Activated CD4-positive, alpha-beta T cell treated with anti-CD3 and anti-CD28 coated beads, Interleukin-2, amount 10 ng/mL, durations not matched to agents 24 days and 14 days (primary cell): ENCODE measurements around the gene FHAD1. TPM values are rescaled to one million over a fixed set of nuclear protein-coding genes. Genes with fewer than 3 reads are reported as not detected.
"Not testable (repeated sequence)": the region's sequence is repeated elsewhere in the genome, so short reads cannot be mapped to it uniquely, and the experiment has no call there.

ENCODE experiments used
- DNase-seq: peaks from one replicate; pipeline ENCODE4 v3.0.0; 2022
- H3K27ac Mint-ChIP-seq: one replicate; pipeline ENCODE4 v1.8.0; 2022; ENCODE audit warnings: mild to moderate bottlenecking, mixed read lengths
- H3K27me3 Mint-ChIP-seq: one replicate; pipeline ENCODE4 v1.8.0; 2022; ENCODE audit warnings: mixed read lengths
- H3K36me3 Mint-ChIP-seq: one replicate; pipeline ENCODE4 v1.8.0; 2022; ENCODE audit warnings: low read depth, mild to moderate bottlenecking, mixed read lengths
- H3K4me1 Mint-ChIP-seq: one replicate; pipeline ENCODE4 v1.8.0; 2021; ENCODE audit warnings: mixed read lengths
- H3K4me3 Mint-ChIP-seq: one replicate; pipeline ENCODE4 v1.8.0; 2022; ENCODE audit warnings: mild to moderate bottlenecking, moderate library complexity, mixed read lengths
- H3K9me3 Mint-ChIP-seq: one replicate; pipeline ENCODE4 v1.8.0; 2021; ENCODE audit warnings: mixed read lengths
- intact Hi-C: fragments of 100-400 bp; cut with micrococcal nuclease; formaldehyde crosslinking; loops from one replicate; pipeline ENCODE4 v1.15.1; 2023
- total RNA-seq: library from RNA; stranded (reverse); gene quantifications from 2 replicates; pipeline ENCODE4 v1.2.3, GENCODE V29; 2022

FHAD1 gene
- total RNA-seq, 1 donor from 2014 or later: not detected

- Mint-ChIP-seq H3K4me3 (no peak overlapping the region), H3K27me3 (peaks cover 19% of the 10 kb centered on the region), H3K36me3 (no peaks in the 10 kb centered on the region)
Measured at GRCh38 chr1:15357612-15358207, 110.7 kb downstream of the FHAD1 start.

GRCh38 chr1:15358565-15359133 is 111.6 kb downstream of the FHAD1 start:
- Mint-ChIP-seq H3K27ac (no peak overlapping the region), H3K9me3 (no peaks in the 10 kb centered on the region), H3K27me3 (peaks cover 19% of the 10 kb centered on the region), H3K36me3 (no peaks in the 10 kb centered on the region), H3K4me3 (no peak overlapping the region), H3K4me1 (peaks cover 20% of the 10 kb centered on the region)
- intact Hi-C loops: loop anchor here (5.0 kb wide), 1 partner anchor 36 kb away; no protein-coding TSS in a partner anchor
- no peak for DNase-seq

More at GRCh38 chr1:15357612-15358207, 110.7 kb downstream of the FHAD1 start:
- Mint-ChIP-seq H3K9me3 (peaks cover 1% of the 10 kb centered on the region), H3K4me1 (peaks cover 22% of the 10 kb centered on the region), H3K27ac (no peak overlapping the region)
- intact Hi-C loops: loop anchor here (5.0 kb wide), 1 partner anchor 35 kb away; no protein-coding TSS in a partner anchor
- DNase-seq: no peak

GRCh38 chr1:15360700-15361099 is 113.7 kb downstream of the FHAD1 start:
- Mint-ChIP-seq H3K27me3 (peaks cover 19% of the 10 kb centered on the region), H3K27ac (no peak overlapping the region), H3K4me1 (peaks cover 4% of the 10 kb centered on the region), H3K9me3 (no peaks in the 10 kb centered on the region), H3K36me3 (no peaks in the 10 kb centered on the region), H3K4me3 (no peak overlapping the region)
- no peak for DNase-seq
- intact Hi-C loops: no loop called here

GRCh38 chr1:15362096-15362736 is 115.2 kb downstream of the FHAD1 start:
- H3K4me1 Mint-ChIP-seq: no peaks in the 10 kb centered on the region
- peaks cover 25% of the 10 kb centered on the region for H3K27me3 Mint-ChIP-seq
- H3K9me3 Mint-ChIP-seq: no peaks in the 10 kb centered on the region
- intact Hi-C loops: no loop called here
- H3K4me3 Mint-ChIP-seq: no peak overlapping the region
- H3K27ac Mint-ChIP-seq: no peak overlapping the region
- H3K36me3 Mint-ChIP-seq: no peaks in the 10 kb centered on the region
- DNase-seq: no peak

- no peaks in the 10 kb centered on the region for H3K9me3 Mint-ChIP-seq
- intact Hi-C loops: no loop called here
- no peak overlapping the region for H3K4me3 Mint-ChIP-seq
- DNase-seq: no peak
- H3K27ac Mint-ChIP-seq: no peak overlapping the region
- H3K4me1 Mint-ChIP-seq: no peaks in the 10 kb centered on the region
- H3K36me3 Mint-ChIP-seq: no peaks in the 10 kb centered on the region
- H3K27me3 Mint-ChIP-seq: peaks cover 24% of the 10 kb centered on the region
Measured at GRCh38 chr1:15362737-15363128, 115.7 kb downstream of the FHAD1 start.

GRCh38 chr1:15364740-15365139 is 117.7 kb downstream of the FHAD1 start:
- no peaks in the 10 kb centered on the region for H3K4me1 Mint-ChIP-seq
- no peak overlapping the region for H3K4me3 Mint-ChIP-seq
- no peaks in the 10 kb centered on the region for H3K36me3 Mint-ChIP-seq
- intact Hi-C loops: no loop called here
- H3K27ac Mint-ChIP-seq: no peak overlapping the region
- H3K9me3 Mint-ChIP-seq: no peaks in the 10 kb centered on the region
- no peak for DNase-seq
- peaks cover 14% of the 10 kb centered on the region for H3K27me3 Mint-ChIP-seq

- DNase-seq: no peak
- Mint-ChIP-seq H3K4me3 (no peak overlapping the region), H3K27ac (no peak overlapping the region), H3K27me3 (peaks cover 23% of the 10 kb centered on the region), H3K36me3 (no peaks in the 10 kb centered on the region), H3K4me1 (no peaks in the 10 kb centered on the region), H3K9me3 (no peaks in the 10 kb centered on the region)
- intact Hi-C loops: no loop called here
Measured at GRCh38 chr1:15368888-15369287, 121.9 kb downstream of the FHAD1 start.

- no peak overlapping the region for H3K27ac Mint-ChIP-seq
- H3K27me3 Mint-ChIP-seq: peaks cover 25% of the 10 kb centered on the region
- no peak for DNase-seq
- intact Hi-C loops: no loop called here
- no peaks in the 10 kb centered on the region for H3K9me3 Mint-ChIP-seq
- H3K4me1 Mint-ChIP-seq: no peaks in the 10 kb centered on the region
- no peaks in the 10 kb centered on the region for H3K36me3 Mint-ChIP-seq
- no peak overlapping the region for H3K4me3 Mint-ChIP-seq
Measured at GRCh38 chr1:15370268-15370667, 123.2 kb downstream of the FHAD1 start.

GRCh38 chr1:15370781-15371520 is 123.9 kb downstream of the FHAD1 start:
- DNase-seq: no peak
- intact Hi-C loops: no loop called here
- Mint-ChIP-seq H3K27me3 (peaks cover 23% of the 10 kb centered on the region), H3K9me3 (no peaks in the 10 kb centered on the region), H3K4me3 (no peak overlapping the region), H3K36me3 (no peaks in the 10 kb centered on the region), H3K4me1 (no peaks in the 10 kb centered on the region), H3K27ac (no peak overlapping the region)

GRCh38 chr1:15371610-15372545 is 124.9 kb downstream of the FHAD1 start:
- no peaks in the 10 kb centered on the region for H3K9me3 Mint-ChIP-seq
- no peak overlapping the region for H3K27ac Mint-ChIP-seq
- no peaks in the 10 kb centered on the region for H3K4me1 Mint-ChIP-seq
- H3K27me3 Mint-ChIP-seq: peaks cover 21% of the 10 kb centered on the region
- no peak overlapping the region for H3K4me3 Mint-ChIP-seq
- no peaks in the 10 kb centered on the region for H3K36me3 Mint-ChIP-seq
- intact Hi-C loops: no loop called here
- DNase-seq: no peak

- no peak for DNase-seq
- Mint-ChIP-seq H3K36me3 (no peaks in the 10 kb centered on the region), H3K4me3 (no peak overlapping the region), H3K27ac (no peak overlapping the region), H3K4me1 (no peaks in the 10 kb centered on the region), H3K9me3 (no peaks in the 10 kb centered on the region), H3K27me3 (peaks cover 27% of the 10 kb centered on the region)
- intact Hi-C loops: no loop called here
Measured at GRCh38 chr1:15378729-15379128, 131.7 kb downstream of the FHAD1 start.

GRCh38 chr1:15379151-15379550 is 132.1 kb downstream of the FHAD1 start:
- H3K4me1 Mint-ChIP-seq, H3K36me3 Mint-ChIP-seq, H3K9me3 Mint-ChIP-seq, intact Hi-C loops, H3K4me3 Mint-ChIP-seq, DNase-seq, H3K27ac Mint-ChIP-seq: not testable (repeated sequence)
- peaks cover 23% of the 10 kb centered on the region for H3K27me3 Mint-ChIP-seq
